Progenitor cell of endocrine pancreas (in vitro differentiated cells): ENCODE measurements around the gene GNB1L. TPM values are rescaled to one million over a fixed set of nuclear protein-coding genes. Genes with fewer than 3 reads are reported as not detected.
A peak's percentile ranks its signal among the peaks of the same experiment; 100 is the strongest.

Experiments used
- DNase-seq: peaks from one replicate; pipeline ENCODE4 v3.0.0; 2021; ENCODE audit warnings: low spot score; ENCODE audit not compliant: unreplicated experiment
- H3K27ac Mint-ChIP-seq: 2 replicates; pipeline ENCODE4 v1.8.0; 2021; ENCODE audit warnings: mild to moderate bottlenecking, moderate library complexity, mixed read lengths
- H3K27me3 Mint-ChIP-seq: 2 replicates; pipeline ENCODE4 v1.8.0; 2021; ENCODE audit warnings: mixed read lengths
- H3K36me3 Mint-ChIP-seq: 2 replicates; pipeline ENCODE4 v1.8.0; 2022; ENCODE audit warnings: mixed read lengths; ENCODE audit not compliant: insufficient read depth
- H3K4me1 Mint-ChIP-seq: 2 replicates; pipeline ENCODE4 v1.8.0; 2021; ENCODE audit warnings: low read depth, mixed read lengths
- H3K4me3 Mint-ChIP-seq: 2 replicates; pipeline ENCODE4 v1.8.0; 2021; ENCODE audit warnings: low read depth, mild to moderate bottlenecking, moderate library complexity, mixed read lengths
- H3K9me3 Mint-ChIP-seq: 2 replicates; pipeline ENCODE4 v1.8.0; 2021; ENCODE audit warnings: low read depth, mixed read lengths
- CTCF ChIP-seq: fragments of 200-600 bp; sonication (generic); IDR thresholded peaks from one replicate; pipeline ENCODE4 v1.5.0; 2021; ENCODE audit warnings: antibody characterized with exemption, mild to moderate bottlenecking; ENCODE audit not compliant: unreplicated experiment
- total RNA-seq: library from RNA; stranded (reverse); gene quantifications from 2 replicates; pipeline ENCODE4 v1.2.1, GENCODE V29; 2021

GNB1L gene
- total RNA-seq, 1 donor from 2014 or later: 9.9 TPM

- no peaks in the 10 kb centered on the region for H3K27me3 Mint-ChIP-seq
- peak overlapping the region; percentile 15 for H3K4me3 Mint-ChIP-seq
- H3K4me1 Mint-ChIP-seq: peaks cover 33% of the 10 kb centered on the region
- peaks cover 13% of the 10 kb centered on the region for H3K36me3 Mint-ChIP-seq
- no peak for TF ChIP-seq CTCF
- DNase-seq: no peak
- H3K27ac Mint-ChIP-seq: peak overlapping the region; percentile 94
- H3K9me3 Mint-ChIP-seq: no peaks in the 10 kb centered on the region
Measured at GRCh38 chr22:19849835-19850762, 4.6 kb downstream of the GNB1L start.

GRCh38 chr22:19848298-19849224, 6.1 kb downstream of the GNB1L start:
- TF ChIP-seq CTCF: no peak
- no peak for DNase-seq
- Mint-ChIP-seq H3K27ac (no peak overlapping the region), H3K36me3 (peaks cover 13% of the 10 kb centered on the region), H3K4me3 (no peak overlapping the region), H3K27me3 (no peaks in the 10 kb centered on the region), H3K4me1 (peaks cover 27% of the 10 kb centered on the region), H3K9me3 (no peaks in the 10 kb centered on the region)

GRCh38 chr22:19847345-19847632, 7.4 kb downstream of the GNB1L start:
- Mint-ChIP-seq H3K36me3 (peaks cover 10% of the 10 kb centered on the region), H3K27ac (no peak overlapping the region), H3K4me1 (peaks cover 19% of the 10 kb centered on the region), H3K4me3 (no peak overlapping the region), H3K9me3 (no peaks in the 10 kb centered on the region), H3K27me3 (no peaks in the 10 kb centered on the region)
- no peak for TF ChIP-seq CTCF
- DNase-seq: no peak

- Mint-ChIP-seq H3K9me3 (no peaks in the 10 kb centered on the region), H3K36me3 (peaks cover 9% of the 10 kb centered on the region), H3K4me1 (peaks cover 18% of the 10 kb centered on the region), H3K4me3 (no peak overlapping the region), H3K27ac (no peak overlapping the region), H3K27me3 (no peaks in the 10 kb centered on the region)
- no peak for TF ChIP-seq CTCF
- no peak for DNase-seq
Measured at GRCh38 chr22:19846620-19847344, 7.9 kb downstream of the GNB1L start.
